Testis (tissue), 3 donors: Measurements from ENCODE around the gene DIAPH2. TPM values are rescaled to one million over a fixed set of nuclear protein-coding genes. Genes with fewer than 3 reads are reported as not detected.

Experiments
- DNase-seq: peaks from one replicate; pipeline ENCODE4 v3.0.0-alpha.2; 2019
- H3K27ac ChIP-seq, 2 donors: fragments of 200-600 bp; sonication (generic); one replicate each; pipeline ENCODE4 v1.5.1; 2019
- H3K27me3 ChIP-seq: fragments of 200-600 bp; sonication (generic); one replicate; pipeline ENCODE4 v1.5.1; 2019
- H3K36me3 ChIP-seq: fragments of 200-600 bp; sonication (generic); one replicate; pipeline ENCODE4 v1.5.1; 2017; ENCODE audit warnings: low read depth; ENCODE audit errors: missing control alignments
- H3K4me1 ChIP-seq: fragments of 200-600 bp; sonication (generic); one replicate; pipeline ENCODE4 v1.5.1; 2019
- H3K4me3 ChIP-seq, 2 donors: fragments of 200-600 bp; sonication (generic); one replicate each; pipeline ENCODE4 v1.5.1; 2017 to 2019
- H3K9me3 ChIP-seq: fragments of 200-600 bp; sonication (generic); one replicate; pipeline ENCODE4 v1.5.1; 2017
- POLR2A ChIP-seq: fragments of 450-650 bp; IDR thresholded peaks from one replicate; pipeline ENCODE4 v1.6.1; 2017; ENCODE audit warnings: antibody characterized with exemption, mild to moderate bottlenecking, moderate library complexity
- WGBS, 2 donors: methylation state at CpG; one replicate each; pipeline ENCODE4 v1.1.5; 2018; 5-methylcytosine and 5-hydroxymethylcytosine counted together
- intact Hi-C: fragments of 100-400 bp; cut with DNase I; formaldehyde crosslinking; loops from one replicate; pipeline ENCODE4 v1.15.1; 2023; ENCODE audit warnings: low total_unique reads
- polyA plus RNA-seq: library from polyadenylated mRNA; stranded (reverse); fragments of 350-450 nt; fragmentation: Illumina TruSeq; extraction: RNeasy Lipid Tissue Mini Kit (QIAGEN cat#74804); gene quantifications from one replicate; pipeline ENCODE4 v1.2.3, GENCODE V29; 2014; ENCODE audit warnings: low read depth, low replicate concordance; ENCODE audit not compliant: insufficient read depth
- total RNA-seq, 2 donors: library from RNA; depleted of rRNA; stranded (reverse); fragments of >200 nt; gene quantifications; one replicate each; pipeline ENCODE4 v1.2.3, GENCODE V29; 2016
- TF ChIP-seq, protein P1 (sequence below), 3 experiments: fragments of 450-650 bp in 2 of 3; fragments of 200-600 bp in 1 of 3; sonication (generic) in 1 of 3; IDR thresholded peaks; one replicate each; pipeline ENCODE4 v1.5.1; 2016 to 2019; ENCODE audit warnings: antibody characterized with exemption in 3 of 3, mild to moderate bottlenecking in 2 of 3, moderate library complexity in 1 of 3

DIAPH2 gene
- total and polyA plus RNA-seq, 3 donors from 2014 or later = 13.1 to 68.3 (median 67.4) TPM

DNA sequence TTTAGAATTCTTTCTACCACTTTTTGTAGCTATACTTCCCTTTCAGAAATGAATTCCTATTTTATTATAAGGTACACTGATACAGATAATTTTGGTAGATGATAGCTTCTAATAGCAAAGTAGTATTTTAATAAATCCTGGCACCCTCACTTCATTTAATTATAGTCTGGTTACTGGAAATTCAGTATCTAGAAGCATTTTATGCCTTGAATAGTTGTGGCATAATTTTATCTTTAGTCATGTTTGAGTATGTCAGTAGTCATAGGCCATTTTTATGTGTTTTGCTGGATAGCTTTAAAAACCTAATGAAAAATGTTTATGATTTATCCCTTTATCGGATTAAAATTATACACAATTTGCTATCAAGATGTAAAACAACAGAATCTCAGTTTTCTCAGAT is 92.3 kb downstream of the DIAPH2 start:
- Histone ChIP-seq H3K4me3 (no peak overlapping the region), H3K4me1 (no peaks in the 10 kb centered on the region), H3K27ac (no peak overlapping the region), H3K27me3 (no peaks in the 10 kb centered on the region), H3K36me3 (no peaks in the 10 kb centered on the region), H3K9me3 (no peaks in the 10 kb centered on the region)
- WGBS, 2 donors = 93 to 94% methylated on average over 1 of the region's 1 CpG
- no peak for TF ChIP-seq POLR2A
- TF ChIP-seq, protein P1, sequence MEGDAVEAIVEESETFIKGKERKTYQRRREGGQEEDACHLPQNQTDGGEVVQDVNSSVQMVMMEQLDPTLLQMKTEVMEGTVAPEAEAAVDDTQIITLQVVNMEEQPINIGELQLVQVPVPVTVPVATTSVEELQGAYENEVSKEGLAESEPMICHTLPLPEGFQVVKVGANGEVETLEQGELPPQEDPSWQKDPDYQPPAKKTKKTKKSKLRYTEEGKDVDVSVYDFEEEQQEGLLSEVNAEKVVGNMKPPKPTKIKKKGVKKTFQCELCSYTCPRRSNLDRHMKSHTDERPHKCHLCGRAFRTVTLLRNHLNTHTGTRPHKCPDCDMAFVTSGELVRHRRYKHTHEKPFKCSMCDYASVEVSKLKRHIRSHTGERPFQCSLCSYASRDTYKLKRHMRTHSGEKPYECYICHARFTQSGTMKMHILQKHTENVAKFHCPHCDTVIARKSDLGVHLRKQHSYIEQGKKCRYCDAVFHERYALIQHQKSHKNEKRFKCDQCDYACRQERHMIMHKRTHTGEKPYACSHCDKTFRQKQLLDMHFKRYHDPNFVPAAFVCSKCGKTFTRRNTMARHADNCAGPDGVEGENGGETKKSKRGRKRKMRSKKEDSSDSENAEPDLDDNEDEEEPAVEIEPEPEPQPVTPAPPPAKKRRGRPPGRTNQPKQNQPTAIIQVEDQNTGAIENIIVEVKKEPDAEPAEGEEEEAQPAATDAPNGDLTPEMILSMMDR (IDR thresholded peaks at IDR 0.05) = no peak
- DNase-seq = no peak
- intact Hi-C loops = no loop called here

- DNase-seq = no peak
- Histone ChIP-seq H3K9me3 (no peaks in the 10 kb centered on the region), H3K27ac (no peak overlapping the region)
These were observed 106.9 kb downstream of the DIAPH2 start for GRCh38 chrX:96791559-96791958.

DNA sequence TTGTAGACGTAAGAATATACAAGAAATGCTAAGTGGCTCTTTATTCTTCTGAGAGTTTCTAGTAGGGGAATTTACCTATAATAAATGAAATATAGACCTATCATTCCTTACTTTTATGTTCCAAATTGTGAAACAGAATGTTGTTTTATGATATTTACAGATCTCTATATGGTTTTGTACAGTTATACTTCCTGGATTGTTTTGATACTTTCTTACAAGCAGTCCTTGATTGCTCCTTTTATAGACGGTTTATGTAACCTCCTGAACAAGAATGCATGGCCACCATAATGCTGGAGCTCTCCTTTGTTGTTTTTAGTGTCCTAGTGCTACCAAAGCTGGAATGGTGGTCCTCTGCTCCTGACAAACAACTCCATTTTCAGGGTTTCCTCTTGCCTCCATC is 107.4 kb downstream of the DIAPH2 start:
- TF ChIP-seq, protein P1 (IDR thresholded peaks at IDR 0.05) = no peak
- no peak for TF ChIP-seq POLR2A
- 54 to 57% methylated on average over 2 of the region's 2 CpGs for WGBS, 2 donors
- H3K4me3 ChIP-seq = no peak overlapping the region
- no peak for DNase-seq
- no peaks in the 10 kb centered on the region for H3K9me3 ChIP-seq
- no peaks in the 10 kb centered on the region for H3K4me1 ChIP-seq
- no peaks in the 10 kb centered on the region for H3K36me3 ChIP-seq
- H3K27me3 ChIP-seq = no peaks in the 10 kb centered on the region
- H3K27ac ChIP-seq = no peak overlapping the region
- intact Hi-C loops = no loop called here

More at GRCh38 chrX:96791559-96791958, 106.9 kb downstream of the DIAPH2 start:
- Histone ChIP-seq H3K36me3 (no peaks in the 10 kb centered on the region), H3K4me1 (no peaks in the 10 kb centered on the region), H3K27me3 (no peaks in the 10 kb centered on the region), H3K4me3 (no peak overlapping the region)
- 25 to 72% methylated on average over 4 of the region's 4 CpGs for WGBS, 2 donors
- TF ChIP-seq, protein P1 (IDR thresholded peaks at IDR 0.05) = no peak
- no peak for TF ChIP-seq POLR2A
- intact Hi-C loops = no loop called here

- TF ChIP-seq, protein P1 (IDR thresholded peaks at IDR 0.05) = no peak
- TF ChIP-seq POLR2A = no peak
- H3K9me3 ChIP-seq = no peaks in the 10 kb centered on the region
- H3K36me3 ChIP-seq = no peaks in the 10 kb centered on the region
- H3K4me1 ChIP-seq = no peaks in the 10 kb centered on the region
- H3K4me3 ChIP-seq = no peak overlapping the region
- intact Hi-C loops = no loop called here
- H3K27me3 ChIP-seq = no peaks in the 10 kb centered on the region
- WGBS, 2 donors = 86 to 89% methylated on average over 1 of the region's 1 CpG
- DNase-seq = no peak
- no peak overlapping the region for H3K27ac ChIP-seq
These were observed 114.3 kb downstream of the DIAPH2 start for GRCh38 chrX:96798982-96799381.

GRCh38 chrX:96807318-96807717 is 122.7 kb downstream of the DIAPH2 start:
- Histone ChIP-seq H3K27ac (no peak overlapping the region), H3K27me3 (no peaks in the 10 kb centered on the region), H3K9me3 (no peaks in the 10 kb centered on the region), H3K36me3 (no peaks in the 10 kb centered on the region), H3K4me1 (no peaks in the 10 kb centered on the region), H3K4me3 (no peak overlapping the region)
- intact Hi-C loops = no loop called here
- no peak for DNase-seq
- no peak for TF ChIP-seq POLR2A
- TF ChIP-seq, protein P1 (IDR thresholded peaks at IDR 0.05) = no peak
- WGBS, 2 donors = 88 to 92% methylated on average over 4 of the region's 4 CpGs
